Frontal cortex (tissue), 4 donors: Measurements from ENCODE around the gene SELENON. TPM values are rescaled to one million over a fixed set of nuclear protein-coding genes. Genes with fewer than 3 reads are reported as not detected.
"Not testable (repeated sequence)": the region's sequence is repeated elsewhere in the genome, so short reads cannot be mapped to it uniquely, and the experiment has no call there.

ENCODE experiments used
- DNase-seq, 2 donors: peaks; one replicate each; pipeline ENCODE4 v3.0.0; 2012; ENCODE audit warnings: low spot score in 2 of 2
- FAIRE-seq: peaks from 2 replicates; lab custom pipeline; 2012; peaks lifted over from hg19 to GRCh38; lab: Jason Lieb, UNC
- total RNA-seq: library from RNA; depleted of rRNA; stranded (reverse); fragments of >200 nt; gene quantifications from one replicate; pipeline ENCODE4 v1.2.3, GENCODE V29; 2014
- donor health status: control.
- donor health status: control.
- donor health status: control.

The SELENON gene
- total RNA-seq, 1 donor from 2014 or later, result 6.1 TPM

DNA sequence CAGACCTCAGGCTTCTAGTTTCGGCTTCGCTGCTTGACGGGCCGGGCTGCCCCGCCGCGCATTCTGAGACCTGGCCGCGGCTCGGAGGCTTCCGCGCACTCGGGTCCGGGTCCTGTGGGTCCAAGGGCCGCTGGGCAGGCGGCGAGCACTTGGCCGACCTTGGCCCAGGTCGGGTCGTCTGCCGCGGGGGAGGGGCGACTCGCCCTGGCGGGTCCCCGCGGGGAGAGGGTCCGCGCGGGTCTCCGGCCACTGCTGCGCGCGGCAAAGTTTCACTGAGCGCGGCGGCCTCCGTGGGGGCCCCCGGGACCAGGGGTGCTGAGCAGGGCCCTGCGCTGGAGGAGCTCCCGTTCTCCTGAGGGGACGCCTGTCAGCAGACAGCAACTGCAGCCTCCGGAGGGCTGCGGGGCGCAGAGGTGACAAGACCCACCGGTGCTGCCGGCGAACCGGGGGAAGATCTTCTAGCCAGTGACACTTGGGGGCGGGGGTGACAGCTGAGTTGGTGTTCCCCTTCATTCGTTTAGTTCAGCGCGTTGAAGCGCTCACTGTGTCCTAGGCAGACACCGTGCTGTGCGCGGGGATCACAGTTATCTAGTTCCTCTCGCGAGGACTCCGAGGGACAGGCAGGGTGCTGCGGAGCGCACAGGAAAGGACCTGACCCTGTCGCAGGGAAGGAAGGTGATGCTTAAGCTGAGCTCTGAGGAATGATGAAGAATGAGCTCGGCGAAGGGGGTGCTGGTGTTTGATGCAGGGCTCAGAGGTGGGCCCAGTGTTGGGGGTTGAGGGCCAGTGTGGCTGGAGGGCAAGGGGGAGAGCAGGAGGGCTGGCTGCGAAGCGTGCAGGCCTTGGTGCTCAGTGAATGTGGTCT, 20.5 kb downstream of the SELENON start:
- DNase-seq, result no peak
- no peak for FAIRE-seq

DNA sequence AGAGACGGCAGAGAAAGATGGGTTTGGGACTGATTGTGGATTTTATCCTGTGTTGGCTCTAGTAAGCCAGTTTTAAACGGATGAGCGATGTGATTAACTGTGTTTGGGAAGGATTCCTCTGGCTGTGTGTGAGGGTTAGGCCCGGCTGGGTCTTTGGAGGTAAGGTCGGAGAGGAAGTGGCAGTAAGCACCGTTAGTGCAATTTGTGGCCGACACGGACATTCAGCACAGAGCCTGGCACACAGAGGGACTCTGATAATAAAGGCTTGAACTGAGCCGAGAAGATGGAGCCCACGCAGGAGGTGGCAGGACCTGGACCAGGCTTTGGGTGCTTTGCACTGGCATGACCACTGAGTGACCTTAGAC, 21.1 kb downstream of the SELENON start:
- FAIRE-seq (no peak), DNase-seq (no peak)

- no peak for DNase-seq
- FAIRE-seq, result no peak
Observed at GRCh38 chr1:25821630-25822091, 21.7 kb downstream of the SELENON start.

GRCh38 chr1:25825605-25826004, 25.6 kb downstream of the SELENON start:
- FAIRE-seq, result no peak

DNA sequence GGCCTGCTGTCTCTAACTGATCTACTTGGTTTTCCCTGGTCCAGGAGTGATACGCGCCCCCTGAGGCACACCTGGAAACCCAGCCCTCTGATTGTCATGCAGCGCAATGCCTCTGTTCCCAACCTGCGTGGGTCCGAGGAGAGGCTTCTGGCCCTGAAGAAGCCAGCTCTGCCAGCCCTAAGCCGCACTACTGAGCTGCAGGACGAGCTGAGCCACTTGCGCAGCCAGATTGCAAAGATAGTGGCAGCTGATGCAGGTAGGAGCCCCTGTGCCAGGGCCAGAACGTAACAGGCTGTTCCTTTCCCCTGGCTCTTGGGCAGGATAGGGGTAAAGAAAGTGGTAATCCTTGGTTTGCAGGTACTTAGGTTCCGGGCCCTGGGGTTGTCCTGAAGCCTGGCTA, 26.6 kb downstream of the SELENON start:
- DNase-seq, result no peak
- FAIRE-seq, result no peak

More at GRCh38 chr1:25825605-25826004, 25.6 kb downstream of the SELENON start:
- DNase-seq, result no peak

- FAIRE-seq (no peak), DNase-seq (no peak)
Observed at GRCh38 chr1:25828491-25828890, 28.5 kb downstream of the SELENON start.

GRCh38 chr1:25829046-25829445, 29.1 kb downstream of the SELENON start:
- no peak for DNase-seq
- no peak for FAIRE-seq

- DNase-seq (no peak), FAIRE-seq (no peak)
Observed at GRCh38 chr1:25831569-25832196, 31.7 kb downstream of the SELENON start.

DNA sequence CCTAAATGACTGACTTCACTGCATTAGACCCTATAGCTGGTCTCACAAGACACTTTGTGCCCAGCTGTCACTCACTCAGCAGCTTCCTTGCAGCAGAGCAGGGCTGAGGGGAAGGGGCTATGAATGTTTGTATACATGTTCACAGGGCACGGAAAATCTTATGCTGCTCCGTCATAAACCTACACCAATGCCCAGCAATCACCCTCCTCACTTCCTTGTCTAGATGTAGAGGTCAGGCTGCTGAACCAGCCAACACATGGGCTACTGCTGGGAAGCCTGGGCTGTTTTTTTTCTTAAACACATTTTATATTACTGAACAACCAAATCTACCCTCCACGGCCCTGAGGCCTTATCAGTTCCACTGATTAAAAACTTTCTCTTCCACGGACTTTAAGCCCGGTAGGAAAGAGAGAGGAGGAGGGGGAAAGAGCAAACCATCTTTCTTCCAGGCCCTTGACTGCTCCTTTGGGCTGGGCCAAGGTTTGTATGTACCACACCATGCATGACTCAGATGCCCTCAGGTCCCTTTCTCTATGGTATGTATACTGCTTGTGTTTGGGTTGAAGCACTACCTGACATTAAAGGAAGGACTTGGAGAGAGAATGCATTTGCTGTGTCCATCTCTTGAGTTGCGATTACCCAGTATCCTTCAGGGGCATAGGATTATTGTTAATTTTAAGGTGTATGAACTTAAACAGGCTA, 32.5 kb downstream of the SELENON start:
- FAIRE-seq (no peak), DNase-seq (no peak)

- no peak for DNase-seq
- no peak for FAIRE-seq
Observed at GRCh38 chr1:25833158-25833557, 33.2 kb downstream of the SELENON start.

- FAIRE-seq, result no peak
Observed at GRCh38 chr1:25834894-25835293, 34.9 kb downstream of the SELENON start.

DNA sequence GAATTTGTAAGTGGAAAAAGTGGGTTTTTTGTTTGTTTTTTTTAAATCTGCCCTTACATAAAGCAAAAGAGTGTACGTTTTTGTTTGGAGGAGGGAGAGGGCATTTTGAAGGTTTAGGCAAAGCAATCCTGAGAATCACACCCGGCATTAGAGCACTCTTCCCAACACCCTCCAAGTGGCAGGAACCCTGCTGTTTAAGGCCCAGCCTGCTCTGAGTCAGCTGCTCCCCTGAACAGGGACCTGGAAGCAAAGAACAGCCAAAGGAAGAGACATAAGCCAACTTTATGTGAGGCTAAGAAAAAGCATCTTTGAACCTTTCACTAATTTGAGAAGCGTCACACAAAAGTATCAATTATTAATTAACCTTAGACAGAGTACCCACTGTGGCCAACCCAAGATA, 36.7 kb downstream of the SELENON start:
- DNase-seq (no peak), FAIRE-seq (no peak)

More at GRCh38 chr1:25834894-25835293, 34.9 kb downstream of the SELENON start:
- no peak for DNase-seq

DNA sequence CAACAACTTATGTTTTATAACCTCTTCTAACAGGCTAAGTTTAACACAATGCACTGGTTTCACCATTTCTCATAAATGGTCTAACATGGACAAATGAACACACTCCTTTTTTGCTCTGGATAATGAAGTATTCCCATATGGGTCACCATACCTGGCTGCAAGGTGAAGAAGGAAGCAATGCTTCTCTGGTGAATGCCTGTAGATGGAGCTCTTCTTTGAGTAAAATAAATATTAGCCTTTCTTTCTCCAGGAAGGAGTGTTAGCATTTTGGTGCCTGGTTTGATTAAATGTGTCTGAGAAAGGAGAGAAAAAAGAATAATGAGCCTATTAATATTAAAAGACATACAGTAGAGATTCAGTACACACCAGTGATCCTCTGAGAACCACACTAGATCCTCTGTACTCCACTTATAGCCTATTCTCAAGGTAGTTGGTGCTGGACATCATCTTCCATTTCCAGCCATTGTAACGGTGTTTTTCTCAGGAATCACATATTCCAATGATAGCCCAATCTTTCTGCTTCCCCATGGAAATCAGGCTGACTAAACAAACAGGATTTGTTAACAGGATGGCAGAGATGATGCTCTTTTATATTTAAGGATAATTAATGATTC, 37.4 kb downstream of the SELENON start:
- no peak for FAIRE-seq
- no peak for DNase-seq

DNA sequence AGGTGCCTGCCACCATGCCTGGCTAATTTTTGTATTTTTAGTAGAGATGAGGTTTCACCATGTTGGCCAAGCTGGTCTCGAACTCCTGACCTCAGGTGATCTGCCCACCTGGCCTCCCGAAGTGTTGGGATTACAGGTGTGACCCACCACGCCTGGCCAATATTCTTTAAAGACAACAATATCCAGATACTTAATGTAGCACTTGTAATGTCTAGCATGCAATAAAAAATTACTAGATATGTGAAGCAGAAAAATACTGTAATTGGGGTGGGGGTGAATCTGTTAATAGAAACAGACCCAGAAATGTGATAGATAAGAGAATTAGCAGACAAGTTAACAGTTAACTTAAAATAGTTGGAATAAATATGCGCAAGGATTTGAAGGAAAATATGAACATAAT, 39.8 kb downstream of the SELENON start:
- FAIRE-seq, DNase-seq: not testable (repeated sequence)

- DNase-seq (no peak), FAIRE-seq (no peak)
Observed at GRCh38 chr1:25843483-25843882, 43.5 kb downstream of the SELENON start.

- FAIRE-seq (no peak), DNase-seq (no peak)
Observed at GRCh38 chr1:25844536-25845337, 44.7 kb downstream of the SELENON start.

GRCh38 chr1:25845664-25846063, 45.7 kb downstream of the SELENON start:
- FAIRE-seq (no peak), DNase-seq (no peak)

DNA sequence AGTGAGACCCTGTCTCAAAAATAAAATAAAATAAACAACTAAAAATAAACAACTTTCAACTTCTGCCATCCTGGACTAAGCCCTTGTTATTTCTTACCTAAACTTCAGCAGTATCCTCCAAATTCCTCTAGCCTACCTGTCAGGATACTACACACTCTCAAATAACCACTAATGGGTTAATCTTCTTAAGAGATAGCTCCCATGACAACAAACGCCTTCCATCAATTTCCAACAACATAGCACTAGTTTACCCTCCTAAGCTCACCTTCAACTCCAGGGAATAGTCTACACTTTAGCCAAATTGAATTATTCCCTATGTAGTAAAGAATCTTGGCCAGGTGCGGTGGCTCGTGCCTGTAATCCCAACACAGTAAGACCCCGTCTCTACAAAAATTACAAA, 47.9 kb downstream of the SELENON start:
- FAIRE-seq, result no peak
- no peak for DNase-seq

GRCh38 chr1:25848531-25848930, 48.5 kb downstream of the SELENON start:
- FAIRE-seq (no peak), DNase-seq (no peak)
